ENCODE results near the gene CLBA1.

Gene CLBA1

GRCh38 chr14:105010891-105011291 is 25.3 kb downstream of the CLBA1 start:
- peaks cover 49% of the 10 kb centered on the region for H4K20me1 ChIP-seq (ENCODE audit: control insufficient read depth, insufficient read depth, low read depth, low read length)
- H3K36me3 ChIP-seq (ENCODE audit: control insufficient read depth, low read length): peaks cover 94% of the 10 kb centered on the region
- no peaks in the 10 kb centered on the region for H3K27me3 ChIP-seq (ENCODE audit: control insufficient read depth, low read length)
- no peaks in the 10 kb centered on the region for H3F3A ChIP-seq (ENCODE audit: control insufficient read depth, insufficient read depth)
- H3K4me1 ChIP-seq (ENCODE audit: control insufficient read depth, low read length): peaks cover 25% of the 10 kb centered on the region
- TF ChIP-seq EZH2phosphoT487 (IDR thresholded peaks at IDR 0.05; ENCODE audit: borderline replicate concordance, low read length): no peak
- H3K4me3 ChIP-seq (ENCODE audit: low read length): no peak overlapping the region
- peaks cover 83% of the 10 kb centered on the region for H3K79me2 ChIP-seq (ENCODE audit: control insufficient read depth, low read length)
- no peak overlapping the region for H3K4me2 ChIP-seq (ENCODE audit: low read length)
- no peaks in the 10 kb centered on the region for H3K9me2 ChIP-seq (replicated peaks; ENCODE audit: control insufficient read depth, low read length)
- no peak overlapping the region for H3K27ac ChIP-seq (ENCODE audit: low read depth, low read length)
- H3K9me3 ChIP-seq (ENCODE audit: control insufficient read depth, insufficient read depth, low read length): no peaks in the 10 kb centered on the region

- no peak overlapping the region for H3K27ac ChIP-seq (ENCODE audit: low read depth, low read length)
- H3K9me3 ChIP-seq (ENCODE audit: control insufficient read depth, insufficient read depth, low read length): no peaks in the 10 kb centered on the region
- peaks cover 87% of the 10 kb centered on the region for H3K79me2 ChIP-seq (ENCODE audit: control insufficient read depth, low read length)
- H3K4me3 ChIP-seq (ENCODE audit: low read length): no peak overlapping the region
- H3K4me1 ChIP-seq (ENCODE audit: control insufficient read depth, low read length): peaks cover 31% of the 10 kb centered on the region
- TF ChIP-seq CTCF (IDR thresholded peaks at IDR 0.05; ENCODE audit: low read depth, low read length, poor library complexity, severe bottlenecking) (no peak), EZH2phosphoT487 (IDR thresholded peaks at IDR 0.05; ENCODE audit: borderline replicate concordance, low read length) (no peak)
- peaks cover 95% of the 10 kb centered on the region for H3K36me3 ChIP-seq (ENCODE audit: control insufficient read depth, low read length)
- no peaks in the 10 kb centered on the region for H3K9me2 ChIP-seq (replicated peaks; ENCODE audit: control insufficient read depth, low read length)
- H3K4me2 ChIP-seq (ENCODE audit: low read length): no peak overlapping the region
- no peaks in the 10 kb centered on the region for H3K27me3 ChIP-seq (ENCODE audit: control insufficient read depth, low read length)
- no peaks in the 10 kb centered on the region for H3F3A ChIP-seq (ENCODE audit: control insufficient read depth, insufficient read depth)
- peaks cover 54% of the 10 kb centered on the region for H4K20me1 ChIP-seq (ENCODE audit: control insufficient read depth, insufficient read depth, low read depth, low read length)
Observed at GRCh38 chr14:105011312-105011990, 25.9 kb downstream of the CLBA1 start.

DNA sequence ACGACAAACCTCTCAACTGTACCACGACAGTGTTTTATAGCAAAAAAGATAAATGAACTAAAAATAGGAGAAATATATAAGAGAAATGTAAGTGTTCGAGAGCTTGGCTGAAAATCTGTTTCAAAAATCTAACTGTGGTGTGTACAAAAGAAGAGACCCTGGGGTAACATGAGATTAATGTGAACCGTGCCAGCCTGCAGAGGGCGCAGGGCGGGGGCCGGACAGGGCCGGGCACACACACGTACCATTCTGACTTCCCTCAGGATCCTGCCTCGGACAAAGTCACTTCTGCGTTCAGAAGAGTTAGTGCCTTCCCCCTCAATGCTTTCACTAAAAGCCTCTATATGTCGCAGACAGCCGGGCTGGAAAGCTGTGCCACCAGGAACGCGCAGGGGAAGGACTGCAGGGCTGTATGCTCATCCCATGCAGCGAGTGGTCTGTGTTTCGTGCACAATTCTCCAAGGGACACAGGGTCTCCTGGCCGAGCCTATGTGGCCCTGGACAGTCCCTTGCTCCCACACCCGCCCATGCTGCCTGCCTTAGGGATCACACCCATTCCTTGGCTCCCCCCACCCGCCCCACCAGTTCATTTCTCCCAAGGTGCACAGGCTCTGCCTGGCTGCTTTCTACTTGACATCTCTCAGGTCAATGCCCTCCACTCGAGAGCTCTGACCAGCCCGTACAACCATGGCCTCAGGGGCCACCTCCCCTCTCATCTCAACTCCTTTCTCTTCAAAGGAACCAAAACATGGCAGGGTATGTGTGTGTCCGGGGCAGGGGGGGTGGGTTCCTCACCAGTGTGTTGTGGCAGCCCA is 26.8 kb downstream of the CLBA1 start:
- no peaks in the 10 kb centered on the region for H3K9me3 ChIP-seq (ENCODE audit: control insufficient read depth, insufficient read depth, low read length)
- H3K79me2 ChIP-seq (ENCODE audit: control insufficient read depth, low read length): peaks cover 89% of the 10 kb centered on the region
- peaks cover 38% of the 10 kb centered on the region for H3K4me1 ChIP-seq (ENCODE audit: control insufficient read depth, low read length)
- no peaks in the 10 kb centered on the region for H3K9me2 ChIP-seq (replicated peaks; ENCODE audit: control insufficient read depth, low read length)
- peaks cover 95% of the 10 kb centered on the region for H3K36me3 ChIP-seq (ENCODE audit: control insufficient read depth, low read length)
- H3K4me3 ChIP-seq (ENCODE audit: low read length): no peak overlapping the region
- no peak overlapping the region for H3K27ac ChIP-seq (ENCODE audit: low read depth, low read length)
- no peaks in the 10 kb centered on the region for H3K27me3 ChIP-seq (ENCODE audit: control insufficient read depth, low read length)
- TF ChIP-seq EZH2phosphoT487 (IDR thresholded peaks at IDR 0.05; ENCODE audit: borderline replicate concordance, low read length): no peak
- peak; percentile 36 for TF ChIP-seq CTCF (IDR thresholded peaks at IDR 0.05; ENCODE audit: low read depth, low read length, poor library complexity, severe bottlenecking)
- H4K20me1 ChIP-seq (ENCODE audit: control insufficient read depth, insufficient read depth, low read depth, low read length): peaks cover 61% of the 10 kb centered on the region
- no peak overlapping the region for H3K4me2 ChIP-seq (ENCODE audit: low read length)
- no peaks in the 10 kb centered on the region for H3F3A ChIP-seq (ENCODE audit: control insufficient read depth, insufficient read depth)

Data from DOHH2 (cell line).